ENCODE measurements around the gene NT5DC3. TPM values are rescaled to one million over a fixed set of nuclear protein-coding genes. Genes with fewer than 3 reads are reported as not detected.

The NT5DC3 gene
- total RNA-seq, 4 donors from 2014 or later, result 64.5 to 185 (median 131) TPM

- no peak overlapping the region for H3K4me3 ChIP-seq
- no peaks in the 10 kb centered on the region for H3K27me3 ChIP-seq
- H3K9me3 ChIP-seq, result peaks cover 0 to 9% (median 0%) of the 10 kb centered on the region in 3 donors
- H3K4me1 ChIP-seq, result no peaks in the 10 kb centered on the region
- H3K27ac ChIP-seq, result no peak overlapping the region
- H3K36me3 ChIP-seq, result no peaks in the 10 kb centered on the region
- 85 to 94% methylated on average over 5 to 8 of the region's 8 CpGs for WGBS, 2 donors (ENCODE audit: low coverage in 1 of 2)
- TF ChIP-seq POLR2AphosphoS5 (IDR thresholded peaks at IDR 0.05) (no peak), EP300 (IDR thresholded peaks at IDR 0.05) (no peak), CTCF (IDR thresholded peaks at IDR 0.05) (no peak), POLR2A (IDR thresholded peaks at IDR 0.05) (no peak)
- no peak for ATAC-seq
These were observed 105.7 kb downstream of the NT5DC3 start for GRCh38 chr12:103735291-103735690.

- no peak overlapping the region for H3K4me3 ChIP-seq
- no peaks in the 10 kb centered on the region for H3K4me1 ChIP-seq
- H3K27ac ChIP-seq, result no peak overlapping the region
- H3K9me3 ChIP-seq, result peaks cover 0 to 9% (median 0%) of the 10 kb centered on the region in 3 donors
- ATAC-seq, result no peak
- no peaks in the 10 kb centered on the region for H3K27me3 ChIP-seq
- H3K36me3 ChIP-seq, result no peaks in the 10 kb centered on the region
- TF ChIP-seq POLR2A (IDR thresholded peaks at IDR 0.05) (no peak), CTCF (IDR thresholded peaks at IDR 0.05) (no peak), POLR2AphosphoS5 (IDR thresholded peaks at IDR 0.05) (no peak), EP300 (IDR thresholded peaks at IDR 0.05) (no peak)
- WGBS, 2 donors (ENCODE audit: low coverage in 1 of 2), result 85 to 100% methylated on average over 1 to 2 of the region's 2 CpGs
These were observed 106.2 kb downstream of the NT5DC3 start for GRCh38 chr12:103734863-103735262.

GRCh38 chr12:103731539-103731938 lies 109.5 kb downstream of the NT5DC3 start:
- no peaks in the 10 kb centered on the region for H3K4me1 ChIP-seq
- ATAC-seq, result no peak
- 86 to 100% methylated on average over 1 of the region's 1 CpG for WGBS, 2 donors (ENCODE audit: low coverage in 1 of 2)
- peaks cover 0 to 9% (median 0%) of the 10 kb centered on the region in 3 donors for H3K9me3 ChIP-seq
- no peak overlapping the region for H3K4me3 ChIP-seq
- TF ChIP-seq POLR2A (IDR thresholded peaks at IDR 0.05), result no peak
- TF ChIP-seq POLR2AphosphoS5 (IDR thresholded peaks at IDR 0.05), result no peak
- TF ChIP-seq EP300 (IDR thresholded peaks at IDR 0.05), result no peak
- no peak for TF ChIP-seq CTCF (IDR thresholded peaks at IDR 0.05)
- no peaks in the 10 kb centered on the region for H3K27me3 ChIP-seq
- H3K27ac ChIP-seq, result no peak overlapping the region
- H3K36me3 ChIP-seq, result no peaks in the 10 kb centered on the region

GRCh38 chr12:103729499-103729898 lies 111.5 kb downstream of the NT5DC3 start:
- Histone ChIP-seq H3K9me3 (peaks cover 0 to 9% (median 0%) of the 10 kb centered on the region in 3 donors), H3K36me3 (no peaks in the 10 kb centered on the region), H3K4me1 (no peaks in the 10 kb centered on the region), H3K4me3 (no peak overlapping the region), H3K27me3 (no peaks in the 10 kb centered on the region), H3K27ac (no peak overlapping the region)
- TF ChIP-seq POLR2A (IDR thresholded peaks at IDR 0.05) (no peak), POLR2AphosphoS5 (IDR thresholded peaks at IDR 0.05) (no peak), EP300 (IDR thresholded peaks at IDR 0.05) (no peak), CTCF (IDR thresholded peaks at IDR 0.05) (no peak)
- 50 to 56% methylated on average over 1 of the region's 1 CpG for WGBS, 2 donors (ENCODE audit: low coverage in 1 of 2)
- no peak for ATAC-seq

- peak; percentile 63 for ATAC-seq
- Histone ChIP-seq H3K9me3 (peaks cover 0 to 9% (median 0%) of the 10 kb centered on the region in 3 donors), H3K4me1 (no peaks in the 10 kb centered on the region), H3K4me3 (no peak overlapping the region), H3K27ac (no peak overlapping the region), H3K36me3 (no peaks in the 10 kb centered on the region), H3K27me3 (no peaks in the 10 kb centered on the region)
- TF ChIP-seq POLR2A (IDR thresholded peaks at IDR 0.05) (no peak), CTCF (IDR thresholded peaks at IDR 0.05) (no peak), POLR2AphosphoS5 (IDR thresholded peaks at IDR 0.05) (no peak), EP300 (IDR thresholded peaks at IDR 0.05) (no peak)
- 20 to 67% methylated on average over 1 to 2 of the region's 4 CpGs for WGBS, 2 donors (ENCODE audit: low coverage in 1 of 2)
These were observed 112.7 kb downstream of the NT5DC3 start for GRCh38 chr12:103728323-103728722.
